ACHN (cell line): Measurements from ENCODE around the gene SH3BP2.

Experiments used
- DNase-seq: peaks from one replicate; pipeline ENCODE4 v3.0.0-alpha.2; 2015
- in situ Hi-C: cut with HindIII; loops from 2 replicates; pipeline ENCODE4 v1.10.0; 2017; ENCODE audit warnings: low sequenced_read_pairs, low pct_ligation_motif_present, low pct_unique_long_range_greater_than_20kb

SH3BP2 gene

DNA sequence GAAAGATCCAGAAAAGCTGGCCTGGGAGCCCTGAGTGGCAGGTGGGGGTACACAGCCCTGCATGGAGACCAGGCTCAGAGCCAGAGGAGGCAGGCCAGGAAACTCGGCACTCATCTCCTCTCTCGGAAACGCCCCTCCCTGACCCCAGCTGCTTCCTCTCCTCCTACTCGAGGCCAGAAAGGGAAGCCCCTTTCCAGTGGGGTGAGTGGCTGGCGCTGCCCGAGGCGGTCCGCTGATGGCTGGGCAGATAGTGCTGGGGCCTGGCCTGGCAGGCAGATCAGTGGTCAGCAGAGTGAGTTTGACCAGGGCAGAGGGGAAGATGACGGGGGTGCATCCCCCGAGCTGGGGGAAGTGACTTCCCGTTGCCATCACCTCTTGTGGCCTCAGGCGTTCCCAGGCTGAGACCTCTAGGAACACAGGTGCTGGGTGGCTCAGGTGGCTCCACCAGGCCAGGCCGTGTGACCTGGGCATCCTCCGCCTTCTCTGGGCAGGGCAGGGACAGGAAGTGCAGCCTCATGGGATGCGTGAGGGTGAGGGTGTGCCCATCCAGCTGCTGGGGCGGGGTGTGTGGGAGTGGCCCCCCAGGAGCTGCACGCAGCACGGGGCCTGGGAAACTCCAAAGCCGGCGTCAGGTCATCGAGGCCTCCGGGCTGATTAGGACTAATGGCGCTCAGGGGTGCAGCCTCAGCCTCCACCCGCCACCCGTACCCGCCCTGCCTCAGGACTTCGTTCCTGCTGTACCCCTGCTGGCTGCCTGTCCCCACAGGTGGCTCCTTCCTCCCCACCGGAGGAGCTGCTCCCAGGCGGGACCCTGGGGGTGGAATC lies 5.7 kb downstream of the SH3BP2 start:
- DNase-seq, result no peak
- in situ Hi-C loops, result no loop called here

DNA sequence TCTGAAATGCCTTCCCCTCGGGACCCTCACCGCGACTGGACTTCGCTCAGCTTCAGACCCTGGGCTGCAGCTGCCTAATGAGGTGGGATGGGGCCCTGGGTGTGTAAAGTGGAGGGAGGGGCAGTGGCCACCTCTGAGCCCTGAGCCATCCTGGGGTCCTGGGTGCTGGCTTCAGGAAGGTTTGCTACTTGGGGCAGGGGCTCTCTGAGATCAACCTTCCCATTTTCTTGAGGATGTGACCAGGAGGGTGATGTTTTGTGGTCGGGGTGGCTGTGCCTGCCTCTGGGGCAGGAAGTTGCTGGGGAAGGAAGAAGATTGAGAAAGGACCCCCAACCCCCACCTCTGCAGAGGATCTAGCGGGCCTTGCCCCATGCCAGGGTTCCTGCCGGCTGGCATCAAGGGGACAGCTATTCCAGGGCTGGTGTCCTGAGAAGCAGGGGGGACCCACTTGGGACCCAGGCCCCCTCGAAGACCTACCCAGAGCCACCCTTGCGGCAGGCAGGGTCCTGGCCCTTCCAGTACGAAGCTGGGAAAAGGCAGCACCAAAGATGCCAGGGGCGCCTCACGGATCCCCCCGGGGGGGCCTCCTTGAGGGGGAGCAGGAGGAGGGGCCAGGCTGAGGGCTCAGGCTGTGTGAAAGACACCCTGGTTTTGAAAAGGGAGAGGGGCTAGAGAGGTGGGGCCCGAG lies 6.5 kb downstream of the SH3BP2 start:
- DNase-seq, result no peak
- in situ Hi-C loops, result no loop called here

DNA sequence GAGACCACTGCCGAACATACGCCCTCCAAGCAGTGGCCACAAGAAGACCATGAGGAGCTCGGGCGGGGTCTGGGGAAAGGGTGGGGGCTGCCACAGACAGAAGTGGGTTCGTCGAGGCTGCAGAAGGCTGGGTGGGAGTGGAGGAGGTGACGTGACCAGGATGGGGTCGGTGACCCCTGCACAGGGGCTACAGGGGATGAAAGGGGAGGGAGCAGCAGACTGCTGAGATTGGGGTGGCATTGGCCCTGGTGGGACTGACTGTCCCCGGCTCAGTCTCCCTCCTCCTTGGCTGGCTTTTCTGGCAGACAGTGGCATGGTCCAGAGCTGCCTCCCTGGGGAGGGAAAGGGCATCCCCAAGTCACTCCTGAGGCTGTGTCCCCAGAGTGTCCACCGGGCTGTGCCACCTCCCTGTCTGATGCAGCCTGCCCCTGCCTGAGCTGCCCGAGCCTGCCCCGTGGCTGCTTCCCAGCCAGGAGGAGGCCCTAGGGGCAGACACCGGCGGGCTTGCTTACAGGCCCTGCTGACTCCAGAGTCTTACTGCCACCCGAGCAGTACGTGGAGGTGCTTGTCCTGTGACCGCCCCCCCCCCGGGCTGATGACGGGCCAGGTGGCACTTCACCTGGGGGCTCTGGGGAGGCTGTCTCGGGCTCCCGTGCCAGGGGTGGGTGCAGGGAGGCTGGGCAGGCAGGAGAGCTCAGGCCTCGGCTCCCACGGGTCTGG lies 7.2 kb downstream of the SH3BP2 start:
- in situ Hi-C loops, result no loop called here
- no peak for DNase-seq

DNA sequence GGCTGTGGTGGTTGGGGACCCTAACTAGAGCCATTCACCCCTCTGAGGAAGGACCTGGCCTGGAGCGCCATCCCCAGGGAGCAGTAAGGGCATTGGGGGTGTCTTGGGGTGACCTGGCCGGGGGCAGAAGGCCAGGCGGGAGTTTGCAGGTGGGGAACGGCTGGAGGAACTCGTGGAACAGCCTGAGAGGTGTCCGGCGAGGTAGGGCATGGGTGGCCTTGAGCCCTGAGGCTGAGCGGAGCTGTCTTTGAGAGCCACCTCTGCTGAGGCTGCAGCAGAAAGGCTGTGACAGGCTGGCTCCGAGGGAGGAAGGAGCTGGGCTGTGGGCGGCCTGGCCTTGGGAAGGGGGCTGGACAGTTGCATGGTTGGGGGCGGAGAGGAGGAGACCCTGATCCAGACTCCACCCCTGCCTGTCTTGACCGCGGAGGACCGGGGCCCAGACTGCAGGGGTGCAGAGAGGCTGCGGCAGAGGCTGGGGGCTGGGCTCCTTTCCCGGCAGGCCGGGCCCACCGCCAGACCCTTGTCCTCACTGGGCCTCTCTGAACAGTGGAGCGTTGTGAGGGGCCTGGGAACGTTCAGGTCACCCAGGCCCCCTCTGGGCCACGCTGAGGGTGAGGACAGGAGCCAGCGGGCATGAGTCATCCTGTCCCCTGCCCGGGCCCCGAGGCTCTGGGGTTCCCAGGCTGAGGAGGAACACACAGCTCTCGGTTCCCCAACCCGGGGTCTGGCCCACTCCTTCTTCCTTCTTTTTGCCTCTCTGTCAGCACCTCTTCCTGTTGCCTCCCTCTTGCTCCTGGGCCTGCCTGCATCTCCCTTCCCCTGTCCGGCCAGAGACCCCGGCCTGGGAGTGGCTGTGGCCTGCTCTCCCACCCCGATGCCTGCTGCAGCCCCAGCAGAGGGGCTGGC lies 8.1 kb downstream of the SH3BP2 start:
- in situ Hi-C loops, result no loop called here
- no peak for DNase-seq

DNA sequence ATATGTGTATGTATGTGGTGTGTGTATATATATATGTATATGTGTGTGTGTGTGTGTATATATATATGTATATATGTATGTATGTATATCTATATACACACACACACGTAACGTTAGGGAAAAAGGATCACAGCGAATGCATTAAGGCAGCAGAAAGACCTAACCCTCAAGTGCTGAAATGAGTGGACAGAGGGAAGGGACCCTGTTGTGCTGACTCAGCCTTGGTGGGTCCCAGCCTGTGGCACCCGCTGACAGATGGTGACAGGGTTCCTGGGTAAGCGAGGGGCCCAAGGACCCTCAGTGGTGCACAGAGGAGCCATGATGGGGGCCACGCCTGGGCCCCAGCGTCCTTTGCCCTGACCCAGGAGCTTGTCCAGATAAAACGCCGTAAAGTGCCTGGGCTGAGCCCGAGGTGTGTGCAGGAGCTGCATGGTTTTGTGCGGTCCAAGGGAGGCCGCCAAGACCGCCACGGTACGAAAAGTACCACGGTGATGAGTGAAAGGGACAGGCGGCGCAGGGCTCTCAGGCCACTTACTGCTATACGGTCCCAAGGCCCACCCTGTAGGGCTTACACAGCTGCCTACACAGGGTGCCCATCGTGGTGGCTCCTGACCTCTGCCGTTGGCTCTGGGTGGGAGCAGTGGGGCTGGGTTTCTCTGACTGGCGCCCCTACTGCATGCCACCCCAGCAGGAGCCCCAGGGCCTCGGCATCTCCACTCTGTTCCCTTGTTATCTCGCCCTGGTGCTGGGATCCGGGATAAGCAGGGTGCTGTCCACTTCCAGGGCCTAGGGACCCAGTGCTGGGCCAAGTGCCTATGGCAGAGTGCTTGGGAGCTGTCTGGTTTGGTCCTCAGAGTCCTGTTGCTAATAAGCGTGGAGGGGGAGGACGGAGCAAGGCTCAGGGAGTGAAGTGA lies 10.0 kb downstream of the SH3BP2 start:
- DNase-seq, result no peak
- in situ Hi-C loops, result no loop called here

DNA sequence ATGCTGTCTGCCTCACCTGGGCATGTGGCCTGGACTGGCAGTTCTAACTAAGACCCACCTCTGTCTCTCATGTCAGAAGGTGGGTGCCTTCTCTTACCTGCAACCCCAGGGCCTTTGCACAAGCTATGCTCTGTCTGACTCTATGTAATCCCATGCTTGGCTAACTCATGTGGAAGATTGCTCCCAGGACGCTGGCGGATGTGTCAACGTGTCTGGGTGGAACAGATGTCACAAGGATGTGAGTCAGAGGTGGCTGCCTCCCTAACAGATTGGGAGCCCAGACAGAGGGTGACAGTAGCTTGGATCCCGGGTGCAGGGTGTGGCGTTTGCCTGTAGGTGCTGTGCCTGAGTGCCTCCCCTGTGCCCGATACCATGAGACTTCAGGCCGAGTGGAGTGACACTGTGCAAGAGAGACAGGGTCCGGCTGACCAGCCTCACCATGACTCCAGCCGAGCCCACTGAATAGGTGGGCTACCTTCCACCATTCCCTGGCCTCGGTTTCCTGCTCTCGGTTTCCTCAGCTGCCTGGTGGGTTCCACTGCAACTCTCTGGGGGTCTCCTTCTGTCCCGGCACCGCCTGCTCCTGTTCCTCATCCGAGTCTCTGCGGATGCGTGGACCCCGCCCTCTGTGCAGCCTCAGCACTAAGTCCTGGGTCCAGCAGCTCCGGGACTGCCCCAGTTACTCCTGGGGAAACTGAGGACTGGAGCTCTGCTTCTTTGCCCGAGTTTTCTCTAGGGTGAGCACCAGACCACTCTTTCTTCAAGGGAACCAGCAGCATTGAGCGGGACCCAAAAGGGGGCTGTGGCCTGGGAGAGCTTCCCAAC lies 11.0 kb downstream of the SH3BP2 start:
- no peak for DNase-seq
- in situ Hi-C loops, result no loop called here

DNA sequence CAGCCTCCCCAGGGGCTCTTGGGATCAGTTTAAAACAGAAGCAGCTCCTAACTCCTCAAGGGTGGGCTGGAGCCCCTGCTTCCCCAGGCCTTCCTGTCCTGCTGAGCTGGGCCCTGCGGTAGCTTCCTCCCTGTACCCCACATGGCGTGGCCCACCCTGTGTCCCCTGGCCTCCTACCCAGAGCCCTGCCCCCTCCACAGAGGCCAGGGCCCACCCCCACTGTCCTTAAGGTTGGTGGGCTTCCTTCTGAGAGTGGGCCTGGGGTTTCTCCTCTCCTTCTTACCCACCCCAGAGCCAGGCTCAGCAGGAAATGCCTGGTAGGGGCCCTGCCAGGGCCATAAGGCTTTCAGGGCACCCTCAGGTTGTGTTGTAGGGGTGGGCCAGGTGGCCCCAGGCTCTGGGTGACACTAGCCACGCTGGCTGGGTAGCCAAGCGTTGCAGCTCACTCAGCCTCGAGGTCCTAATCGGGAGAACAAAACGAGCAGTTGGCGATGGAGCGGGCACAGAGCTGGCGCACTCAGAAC lies 11.6 kb downstream of the SH3BP2 start:
- DNase-seq, result no peak
- in situ Hi-C loops, result no loop called here

DNA sequence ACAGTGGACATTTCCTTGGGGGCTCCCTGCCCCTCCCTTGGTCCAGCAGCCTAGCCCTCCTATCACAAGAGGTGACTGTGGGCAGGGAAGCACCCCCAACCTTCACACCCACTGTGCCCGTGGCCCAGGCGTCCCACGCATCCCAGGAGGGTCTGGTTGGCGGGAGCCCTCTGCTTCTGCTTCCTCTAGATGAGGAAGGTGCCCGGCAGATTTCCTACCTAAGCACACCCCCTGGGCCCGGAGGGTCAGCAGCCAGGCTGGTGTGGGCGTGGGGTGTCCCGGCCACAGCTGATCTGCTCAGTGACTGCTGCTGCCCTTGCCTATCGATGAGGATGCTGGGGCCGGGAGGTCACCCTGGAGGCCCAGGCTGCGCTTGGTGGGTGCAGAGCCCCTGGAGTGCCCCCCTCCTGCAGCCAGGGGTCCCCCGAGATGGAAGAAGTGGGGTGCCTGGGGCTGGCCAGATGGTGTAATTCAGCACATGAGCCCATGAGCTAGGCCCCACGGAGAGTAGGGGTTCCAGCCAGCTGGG lies 12.2 kb downstream of the SH3BP2 start:
- DNase-seq, result no peak
- in situ Hi-C loops, result no loop called here

DNA sequence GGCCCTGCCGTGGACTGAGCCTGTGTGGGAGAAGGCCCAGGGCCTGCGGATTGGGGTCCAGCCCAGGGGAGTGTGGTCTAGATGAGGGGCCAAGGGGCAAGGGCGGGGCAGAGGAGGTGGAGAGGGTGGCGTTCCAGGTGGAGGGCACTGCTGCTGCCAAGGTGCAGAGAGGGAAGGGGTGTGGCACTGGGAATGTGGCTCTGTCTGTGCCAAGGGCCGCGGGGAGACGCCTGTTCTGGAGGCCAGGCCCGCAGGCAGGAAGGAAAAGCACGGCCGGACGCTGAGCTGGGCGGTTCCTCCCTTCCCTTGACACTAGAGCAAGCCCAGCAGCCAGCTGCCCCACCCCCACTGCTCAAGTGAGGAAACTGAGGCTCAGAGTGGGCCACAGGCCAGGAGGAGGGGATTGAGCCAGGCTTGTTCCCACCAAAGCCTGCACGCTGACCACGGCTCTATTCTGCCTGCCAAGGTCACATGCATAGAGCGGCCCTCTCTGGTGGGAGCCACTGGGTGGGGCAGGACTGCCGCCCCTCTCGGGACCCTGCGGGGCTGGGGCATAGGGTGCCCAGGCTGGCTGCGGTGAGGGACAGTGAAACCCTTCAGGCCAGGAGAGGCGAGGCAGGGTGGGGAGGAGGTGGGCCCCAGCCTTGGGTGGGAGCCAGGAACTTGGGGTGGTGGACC lies 13.0 kb downstream of the SH3BP2 start:
- in situ Hi-C loops, result no loop called here
- DNase-seq, result no peak

DNA sequence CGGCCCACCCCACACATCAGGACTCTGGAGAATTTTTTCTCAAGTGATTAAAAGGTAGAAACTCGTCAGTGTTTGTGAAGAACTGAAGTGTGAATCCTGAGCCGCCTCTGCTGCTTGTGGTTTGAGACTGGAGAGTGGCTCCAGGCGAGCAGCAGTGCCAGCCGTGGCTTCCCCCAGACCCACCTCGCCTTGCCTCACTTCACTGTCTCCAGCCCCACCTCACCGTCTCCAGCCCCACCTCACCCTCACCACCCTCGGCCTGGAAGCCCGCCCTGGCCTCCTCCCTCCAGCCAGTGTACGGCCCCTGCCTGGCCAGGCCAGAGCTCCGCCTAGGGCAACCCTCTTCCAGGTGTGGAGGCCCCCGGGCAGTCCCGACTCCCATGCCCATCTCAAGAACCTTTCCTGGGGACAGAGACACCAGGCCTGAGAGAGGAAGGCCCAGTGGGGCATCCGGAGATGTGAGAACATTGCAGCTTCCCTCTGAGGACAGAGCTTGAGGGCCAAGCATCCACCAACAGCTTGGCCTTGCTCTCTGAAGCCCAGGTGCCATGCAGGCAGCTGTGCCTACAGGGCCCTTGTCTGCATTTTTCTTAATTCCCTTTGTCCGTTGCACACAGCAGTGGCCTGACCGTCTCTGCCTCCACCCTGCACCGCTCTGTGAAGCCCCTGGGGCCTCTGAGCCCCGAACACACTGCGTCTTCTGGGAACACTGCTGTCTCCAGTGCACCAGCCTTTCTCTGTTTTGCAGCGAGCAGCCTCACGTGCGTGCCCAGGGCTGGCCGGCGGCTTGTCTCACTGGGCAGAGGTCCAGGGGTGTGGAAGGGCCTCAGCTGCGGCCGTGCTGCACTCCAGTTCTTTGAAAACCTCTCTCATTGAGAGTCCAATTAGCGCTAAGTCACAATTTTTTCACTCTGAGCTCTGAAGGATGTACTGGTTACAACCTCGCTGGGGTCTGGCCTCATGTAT lies 13.8 kb downstream of the SH3BP2 start:
- DNase-seq, result no peak
- in situ Hi-C loops, result no loop called here

DNA sequence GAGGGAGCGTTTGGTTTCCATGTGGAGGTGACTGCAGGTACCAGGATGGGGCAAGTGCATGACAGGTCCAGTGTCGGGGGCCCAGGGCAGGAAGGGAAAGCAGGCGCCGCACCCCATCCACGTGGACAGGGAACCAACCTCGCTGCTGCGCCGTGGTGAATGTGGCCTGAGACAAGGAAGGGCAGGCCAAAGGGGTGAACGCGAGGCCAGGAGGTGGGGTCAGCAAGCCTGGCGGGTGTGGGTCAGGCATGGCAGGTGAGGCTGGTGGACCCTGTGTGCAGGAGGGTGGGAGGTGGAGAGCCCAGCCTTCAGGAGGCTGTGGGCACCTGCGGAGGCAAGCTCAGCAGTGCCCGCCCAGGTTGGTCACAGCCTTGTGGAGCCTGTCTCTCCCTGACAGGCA lies 14.7 kb downstream of the SH3BP2 start:
- DNase-seq, result no peak
- in situ Hi-C loops, result no loop called here

DNA sequence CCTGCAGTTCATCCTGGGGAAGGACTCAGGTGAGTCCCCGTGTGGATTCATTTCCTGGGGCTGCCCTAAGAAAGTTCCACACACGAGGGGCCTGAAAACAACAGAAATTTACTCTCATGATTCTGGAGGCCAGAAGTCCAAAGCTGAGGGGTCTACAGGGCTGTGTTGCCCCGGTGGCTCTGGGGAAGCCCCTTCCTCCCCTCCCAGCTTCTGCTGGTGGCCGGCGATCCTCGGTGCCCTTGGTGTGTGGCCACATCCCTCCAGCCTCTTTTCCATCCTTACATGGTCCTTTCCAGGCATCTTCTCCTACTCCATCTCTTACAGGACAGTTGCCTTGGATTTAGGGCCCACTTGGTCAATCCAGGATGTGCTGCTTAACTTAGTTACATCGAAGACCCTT lies 15.1 kb downstream of the SH3BP2 start:
- no peak for DNase-seq
- in situ Hi-C loops, result no loop called here

DNA sequence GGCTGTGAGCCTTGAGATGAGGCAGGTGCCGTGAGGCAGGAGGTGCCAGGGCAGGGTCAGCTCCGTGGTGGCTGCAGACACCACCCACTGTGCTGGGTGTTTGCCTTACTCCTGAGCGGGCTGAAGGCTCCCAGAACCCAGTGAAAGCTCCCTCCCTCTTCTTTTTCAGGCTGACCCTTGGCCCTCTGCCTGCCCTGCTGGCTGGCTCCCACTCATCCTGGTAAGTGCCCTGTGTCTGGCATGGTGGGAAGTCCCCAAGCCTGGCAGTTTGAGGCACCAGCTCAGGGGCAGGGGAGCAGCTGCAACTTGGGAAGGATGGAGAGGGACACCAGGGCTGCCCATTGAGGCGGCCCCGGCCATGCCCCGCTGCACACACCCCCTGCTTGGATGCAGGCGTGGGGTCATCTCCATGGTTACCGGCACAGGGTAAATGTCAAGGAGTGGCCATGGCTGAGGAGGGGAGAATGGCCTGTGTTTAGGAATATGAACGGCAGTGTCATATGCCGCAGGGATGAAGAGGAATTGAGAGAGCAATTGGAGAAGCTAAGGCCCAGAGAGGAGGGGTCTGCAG lies 16.8 kb downstream of the SH3BP2 start:
- in situ Hi-C loops, result no loop called here
- no peak for DNase-seq

DNA sequence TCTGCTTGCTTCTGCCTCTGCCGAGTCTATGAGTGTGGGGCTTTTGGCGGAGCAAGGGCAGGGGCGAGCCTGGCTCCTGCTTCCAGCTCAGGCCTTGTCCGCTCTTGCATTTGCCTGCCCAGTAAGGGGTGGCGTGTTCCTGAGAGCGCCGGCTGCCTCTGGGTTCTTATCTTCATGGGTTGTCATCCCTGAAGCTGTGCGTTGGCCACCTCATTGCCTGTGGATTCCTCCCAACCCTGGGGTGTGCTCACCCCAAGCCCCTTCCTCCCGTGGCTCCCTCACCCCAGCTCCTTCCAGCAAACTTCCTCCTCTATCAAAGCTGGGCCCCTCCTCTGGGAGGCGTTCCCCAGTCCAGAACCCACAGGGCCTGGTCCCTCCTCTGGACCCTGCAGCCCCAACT lies 17.5 kb downstream of the SH3BP2 start:
- DNase-seq, result no peak
- in situ Hi-C loops, result no loop called here
